Right lobe of liver (tissue), 6 donors: ENCODE measurements around the gene KCNJ5. TPM values are rescaled to one million over a fixed set of nuclear protein-coding genes. Genes with fewer than 3 reads are reported as not detected.

Source experiments
- ATAC-seq, 4 donors: fragments of 200-7000 bp; cut with Tn5 transposase; one replicate each; pipeline ENCODE4 v1.9.1; 2020; ENCODE audit warnings: mild to moderate bottlenecking in 4 of 4, moderate library complexity in 4 of 4
- DNase-seq, 3 donors: peaks; one replicate each; pipeline ENCODE4 v3.0.0-alpha.2; 2020
- H3K27ac ChIP-seq, 3 donors: fragments of 200-600 bp; one replicate each; pipeline ENCODE4 v1.8.0; 2022
- H3K27me3 ChIP-seq, 2 donors: fragments of 200-600 bp; one replicate each; pipeline ENCODE4 v1.8.0; 2022
- H3K36me3 ChIP-seq, 4 donors: fragments of 200-600 bp; sonication (generic) in 1 of 4; one replicate each; pipeline versions ENCODE4 v1.5.1 to v1.8.0; 2017 to 2022; ENCODE audit warnings: control low read depth in 1 of 4
- H3K4me1 ChIP-seq, 4 donors: fragments of 200-600 bp; sonication (generic) in 1 of 4; one replicate each; pipeline versions ENCODE4 v1.5.1 to v1.8.0; 2017 to 2022; ENCODE audit warnings: control low read depth in 1 of 4
- H3K4me3 ChIP-seq, 3 donors: fragments of 200-600 bp; one replicate each; pipeline ENCODE4 v1.8.0; 2022
- H3K9me3 ChIP-seq, 4 donors: fragments of 200-600 bp; sonication (generic) in 1 of 4; one replicate each; pipeline versions ENCODE4 v1.5.1 to v1.8.0; 2017 to 2022; ENCODE audit warnings: control low read depth in 1 of 4
- POLR2A ChIP-seq: fragments of 450-650 bp; IDR thresholded peaks from one replicate; pipeline ENCODE4 v1.6.1; 2017; ENCODE audit warnings: antibody characterized with exemption, mild to moderate bottlenecking
- WGBS: methylation state at CpG from one replicate; pipeline ENCODE4 v1.1.6; 2018; ENCODE audit warnings: low coverage, low lambda C conversion rate; ENCODE audit not compliant: insufficient coverage; ENCODE audit errors: missing lambda C conversion rate; 5-methylcytosine and 5-hydroxymethylcytosine counted together
- intact Hi-C, 2 donors: fragments of 100-400 bp; cut with DNase I; formaldehyde crosslinking; loops; one replicate each; pipeline versions ENCODE4 v1.11.2 to v1.14.1; 2022
- total RNA-seq, 6 experiments: library from RNA; depleted of rRNA in 2 of 6; stranded (reverse); fragments of >200 nt in 2 of 6; fragmentation: NEBNext Ultra II Directional in 3 of 6; extraction: Animal tissue kit (Norgen Biotek cat#: 25700) in 3 of 6; gene quantifications; one replicate each; pipeline versions ENCODE4 v1.1.0 to v1.2.4, GENCODE V29; 2016 to 2023
- TF ChIP-seq, protein P1 (sequence below), 4 donors: fragments of 200-600 bp in 3 of 4; fragments of 450-650 bp in 1 of 4; IDR thresholded peaks; one replicate each; pipeline versions ENCODE4 v1.5.1 to v1.8.0; 2016 to 2022; ENCODE audit warnings: antibody characterized with exemption in 4 of 4, mild to moderate bottlenecking in 2 of 4
- donor health status: DM: no; HTN: yes; CAD: no.
- donor health status: DM: no; HTN: no; CAD: no.
- donor health status: DM: no; HTN: no; CAD: no.
- donor health status: DM: no; HTN: yes; CAD: no.
- donor health status: DM: no; HTN: yes; CAD: no.

Gene KCNJ5
- total RNA-seq, 6 experiments from 2014 or later = 0.05 to 0.80 (median 0.11) TPM

DNA sequence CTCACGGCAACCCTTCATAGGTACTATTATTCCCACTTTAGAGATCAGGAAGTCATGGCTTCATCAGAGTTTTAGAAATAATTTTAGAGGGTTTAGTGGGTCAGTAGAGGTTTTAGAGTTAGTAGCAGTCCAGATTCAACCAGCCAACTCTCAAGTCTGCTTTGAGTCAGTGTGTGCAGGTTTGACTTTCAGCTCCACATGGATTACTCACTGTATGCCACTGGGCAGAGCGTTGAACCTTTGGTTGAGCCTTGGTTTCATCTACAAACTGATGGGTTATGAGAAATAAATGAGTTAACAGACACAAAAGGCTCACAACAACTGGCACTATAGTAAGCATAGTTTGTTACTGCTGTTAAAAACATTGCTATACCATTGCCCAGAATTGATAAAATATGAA lies 70.5 kb downstream of the KCNJ5 start:
- H3K4me1 ChIP-seq = peaks cover 0 to 3% (median 0%) of the 10 kb centered on the region in 4 donors
- no peak for DNase-seq
- no peaks in the 10 kb centered on the region for H3K27me3 ChIP-seq
- intact Hi-C loops = no loop called here
- H3K36me3 ChIP-seq = no peaks in the 10 kb centered on the region
- H3K27ac ChIP-seq = no peak overlapping the region
- no peaks in the 10 kb centered on the region for H3K9me3 ChIP-seq
- no peak overlapping the region for H3K4me3 ChIP-seq
- no peak for TF ChIP-seq POLR2A
- 100% methylated on average over 2 of the region's 2 CpGs for WGBS
- ATAC-seq = no peak

DNA sequence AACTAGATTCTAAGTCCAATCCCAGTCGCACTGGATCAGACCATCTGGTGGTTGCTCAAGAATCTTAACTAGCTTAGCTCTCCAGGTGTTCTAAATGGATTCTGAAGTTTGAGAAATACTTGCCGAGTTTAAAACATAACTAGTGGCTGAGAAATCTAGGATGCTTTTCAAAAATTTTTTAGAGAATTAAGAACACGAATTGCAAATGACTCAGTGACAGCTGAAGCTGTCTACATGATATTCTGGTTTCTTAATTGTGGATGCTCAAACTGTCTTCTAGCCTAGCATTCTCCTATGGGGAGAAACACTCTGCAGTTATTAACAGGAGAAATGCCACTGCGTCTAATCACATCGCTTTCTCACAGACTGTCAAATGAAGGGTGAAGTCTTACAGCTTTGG lies 71.7 kb downstream of the KCNJ5 start:
- DNase-seq = no peak
- ATAC-seq = no peak
- Histone ChIP-seq H3K9me3 (no peaks in the 10 kb centered on the region), H3K36me3 (no peaks in the 10 kb centered on the region), H3K4me3 (no peak overlapping the region), H3K4me1 (peaks cover 0 to 3% (median 0%) of the 10 kb centered on the region in 4 donors), H3K27me3 (no peaks in the 10 kb centered on the region), H3K27ac (no peak overlapping the region)
- TF ChIP-seq, protein P1, sequence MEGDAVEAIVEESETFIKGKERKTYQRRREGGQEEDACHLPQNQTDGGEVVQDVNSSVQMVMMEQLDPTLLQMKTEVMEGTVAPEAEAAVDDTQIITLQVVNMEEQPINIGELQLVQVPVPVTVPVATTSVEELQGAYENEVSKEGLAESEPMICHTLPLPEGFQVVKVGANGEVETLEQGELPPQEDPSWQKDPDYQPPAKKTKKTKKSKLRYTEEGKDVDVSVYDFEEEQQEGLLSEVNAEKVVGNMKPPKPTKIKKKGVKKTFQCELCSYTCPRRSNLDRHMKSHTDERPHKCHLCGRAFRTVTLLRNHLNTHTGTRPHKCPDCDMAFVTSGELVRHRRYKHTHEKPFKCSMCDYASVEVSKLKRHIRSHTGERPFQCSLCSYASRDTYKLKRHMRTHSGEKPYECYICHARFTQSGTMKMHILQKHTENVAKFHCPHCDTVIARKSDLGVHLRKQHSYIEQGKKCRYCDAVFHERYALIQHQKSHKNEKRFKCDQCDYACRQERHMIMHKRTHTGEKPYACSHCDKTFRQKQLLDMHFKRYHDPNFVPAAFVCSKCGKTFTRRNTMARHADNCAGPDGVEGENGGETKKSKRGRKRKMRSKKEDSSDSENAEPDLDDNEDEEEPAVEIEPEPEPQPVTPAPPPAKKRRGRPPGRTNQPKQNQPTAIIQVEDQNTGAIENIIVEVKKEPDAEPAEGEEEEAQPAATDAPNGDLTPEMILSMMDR (IDR thresholded peaks at IDR 0.05) = no peak
- intact Hi-C loops = no loop called here
- 75% methylated on average over 4 of the region's 5 CpGs for WGBS

DNA sequence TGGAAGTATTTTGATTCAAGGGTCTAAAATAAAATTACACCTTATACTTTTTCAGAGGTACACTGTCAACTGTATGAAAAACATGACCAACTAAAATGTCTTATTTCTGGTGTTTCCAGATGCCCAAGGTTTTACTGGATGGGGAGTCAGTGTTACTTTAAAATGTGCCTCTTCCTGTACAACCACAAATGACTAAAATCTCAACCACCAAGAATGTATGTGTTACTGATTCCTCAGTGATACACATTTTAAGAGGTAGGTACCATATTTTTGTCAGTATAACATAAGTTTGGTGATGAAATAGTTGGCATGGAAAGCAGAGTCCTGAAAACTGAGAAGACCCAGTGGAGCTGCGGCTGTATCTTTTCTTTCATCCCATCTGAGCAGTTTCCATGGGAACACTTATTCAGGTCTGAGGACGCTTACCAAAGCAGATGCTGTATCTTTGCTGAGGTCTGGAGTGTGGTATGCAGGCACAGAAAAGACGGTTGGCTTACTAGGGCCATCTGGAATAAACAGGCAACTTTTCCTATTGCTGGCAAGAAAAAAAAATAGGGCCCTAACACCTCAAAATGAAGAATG lies 72.7 kb downstream of the KCNJ5 start:
- ATAC-seq (no peak), DNase-seq (no peak)
- Histone ChIP-seq H3K4me1 (peaks cover 0 to 3% (median 0%) of the 10 kb centered on the region in 4 donors), H3K27ac (no peak overlapping the region), H3K36me3 (peaks cover 0 to 1% (median 0%) of the 10 kb centered on the region in 4 donors), H3K4me3 (no peak overlapping the region), H3K27me3 (no peaks in the 10 kb centered on the region), H3K9me3 (no peaks in the 10 kb centered on the region)
- 74% methylated on average over 2 of the region's 3 CpGs for WGBS
- TF ChIP-seq, protein P1 (IDR thresholded peaks at IDR 0.05) = no peak
- no peak for TF ChIP-seq POLR2A
- intact Hi-C loops = no loop called here

DNA sequence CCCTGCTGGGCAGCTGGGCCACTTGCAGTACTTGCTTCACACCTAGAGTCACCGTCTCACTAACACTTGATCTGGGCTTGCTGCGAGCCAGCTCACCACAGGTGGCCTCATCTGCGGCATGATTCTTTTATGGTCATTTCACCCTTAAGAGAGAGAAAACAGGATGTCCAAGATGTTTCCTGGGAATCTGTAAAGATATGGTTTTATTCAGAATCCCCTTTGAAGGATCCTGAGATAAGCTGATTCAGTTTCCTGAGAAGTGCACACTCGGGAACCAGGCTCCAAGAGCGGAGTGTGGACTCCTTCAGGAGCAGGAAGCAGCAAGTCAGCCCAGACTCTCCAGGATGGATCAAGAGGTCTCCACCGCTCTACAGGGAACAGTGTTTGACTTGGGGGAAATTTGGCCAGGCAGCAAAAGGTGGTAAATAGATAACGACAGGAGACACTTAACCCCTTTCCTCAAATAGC lies 73.3 kb downstream of the KCNJ5 start:
- TF ChIP-seq, protein P1 (IDR thresholded peaks at IDR 0.05) = no peak
- TF ChIP-seq POLR2A = no peak
- no peak overlapping the region for H3K4me3 ChIP-seq
- WGBS = 68% methylated on average over 5 of the region's 7 CpGs
- no peaks in the 10 kb centered on the region for H3K9me3 ChIP-seq
- DNase-seq (no peak), ATAC-seq (peak; percentile 39 to 74 (median 52))
- H3K27ac ChIP-seq = no peak overlapping the region
- no peaks in the 10 kb centered on the region for H3K27me3 ChIP-seq
- H3K36me3 ChIP-seq = peaks cover 0 to 7% (median 0%) of the 10 kb centered on the region in 4 donors
- H3K4me1 ChIP-seq = peaks cover 0 to 3% (median 0%) of the 10 kb centered on the region in 4 donors
- intact Hi-C loops = no loop called here

DNA sequence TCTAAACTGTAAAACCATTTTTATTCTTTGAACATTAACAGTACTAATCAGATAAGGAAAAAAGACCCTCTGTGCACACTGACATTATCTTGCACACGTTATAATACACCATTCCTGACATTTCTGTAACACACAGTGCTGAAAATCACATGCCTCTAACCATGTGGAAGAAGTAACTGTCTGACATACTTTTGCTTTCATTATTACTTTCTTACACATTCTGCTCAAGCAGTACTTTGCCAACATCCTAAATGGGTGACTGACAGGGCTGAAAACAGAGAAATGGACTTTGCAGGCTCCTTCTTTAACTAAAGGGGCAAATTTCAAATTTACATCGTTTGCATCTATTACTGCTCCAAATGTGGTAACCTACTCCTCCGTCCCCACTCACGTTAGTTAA lies 74.3 kb downstream of the KCNJ5 start:
- H3K4me3 ChIP-seq = no peak overlapping the region
- no peak for DNase-seq
- intact Hi-C loops = no loop called here
- peaks cover 0 to 16% (median 4%) of the 10 kb centered on the region in 4 donors for H3K36me3 ChIP-seq
- no peak for TF ChIP-seq POLR2A
- TF ChIP-seq, protein P1 (IDR thresholded peaks at IDR 0.05) = no peak
- WGBS = 53% methylated on average over 4 of the region's 4 CpGs
- no peak overlapping the region for H3K27ac ChIP-seq
- ATAC-seq = peak; percentile 22 to 66 (median 46)
- H3K9me3 ChIP-seq = no peaks in the 10 kb centered on the region
- no peaks in the 10 kb centered on the region for H3K27me3 ChIP-seq
- peaks cover 0 to 3% (median 0%) of the 10 kb centered on the region in 4 donors for H3K4me1 ChIP-seq
